ENCODE results near the gene NR2F6.

The NR2F6 gene

DNA sequence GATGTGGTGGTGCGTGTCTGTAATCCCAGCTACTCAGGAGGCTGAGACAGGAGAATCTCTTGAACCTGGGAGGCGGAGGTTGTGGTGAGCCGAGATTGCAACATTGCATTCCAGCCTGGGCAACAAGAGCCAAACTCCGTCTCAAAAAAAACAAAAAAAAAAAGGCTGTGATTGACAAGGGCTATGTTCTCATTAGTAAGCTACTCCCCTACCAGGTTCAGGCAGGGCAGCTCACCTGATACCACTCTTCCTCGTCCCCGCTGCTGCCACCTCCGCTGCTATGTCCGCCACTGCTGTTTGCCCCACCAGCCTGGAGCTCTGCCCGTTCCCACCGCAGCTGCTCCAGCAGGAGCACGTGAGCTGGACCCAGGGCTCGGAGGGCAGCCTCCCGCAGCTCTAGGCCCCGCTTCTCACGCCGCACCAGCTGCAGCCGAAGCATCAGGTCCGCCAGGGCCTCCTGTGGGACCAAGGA is 9.5 kb upstream of the NR2F6 start:
- TF ChIP-seq, protein P1, sequence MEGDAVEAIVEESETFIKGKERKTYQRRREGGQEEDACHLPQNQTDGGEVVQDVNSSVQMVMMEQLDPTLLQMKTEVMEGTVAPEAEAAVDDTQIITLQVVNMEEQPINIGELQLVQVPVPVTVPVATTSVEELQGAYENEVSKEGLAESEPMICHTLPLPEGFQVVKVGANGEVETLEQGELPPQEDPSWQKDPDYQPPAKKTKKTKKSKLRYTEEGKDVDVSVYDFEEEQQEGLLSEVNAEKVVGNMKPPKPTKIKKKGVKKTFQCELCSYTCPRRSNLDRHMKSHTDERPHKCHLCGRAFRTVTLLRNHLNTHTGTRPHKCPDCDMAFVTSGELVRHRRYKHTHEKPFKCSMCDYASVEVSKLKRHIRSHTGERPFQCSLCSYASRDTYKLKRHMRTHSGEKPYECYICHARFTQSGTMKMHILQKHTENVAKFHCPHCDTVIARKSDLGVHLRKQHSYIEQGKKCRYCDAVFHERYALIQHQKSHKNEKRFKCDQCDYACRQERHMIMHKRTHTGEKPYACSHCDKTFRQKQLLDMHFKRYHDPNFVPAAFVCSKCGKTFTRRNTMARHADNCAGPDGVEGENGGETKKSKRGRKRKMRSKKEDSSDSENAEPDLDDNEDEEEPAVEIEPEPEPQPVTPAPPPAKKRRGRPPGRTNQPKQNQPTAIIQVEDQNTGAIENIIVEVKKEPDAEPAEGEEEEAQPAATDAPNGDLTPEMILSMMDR (IDR thresholded peaks at IDR 0.05; ENCODE audit: extremely low read depth, insufficient read depth, missing control alignments), result no peak
- no peak for DNase-seq (ENCODE audit: low spot score)
- in situ Hi-C loops (cut with MboI; ENCODE audit: low pct_unique_long_range_greater_than_20kb, low sequenced_read_pairs, unreplicated experiment), result no loop called here

DNA sequence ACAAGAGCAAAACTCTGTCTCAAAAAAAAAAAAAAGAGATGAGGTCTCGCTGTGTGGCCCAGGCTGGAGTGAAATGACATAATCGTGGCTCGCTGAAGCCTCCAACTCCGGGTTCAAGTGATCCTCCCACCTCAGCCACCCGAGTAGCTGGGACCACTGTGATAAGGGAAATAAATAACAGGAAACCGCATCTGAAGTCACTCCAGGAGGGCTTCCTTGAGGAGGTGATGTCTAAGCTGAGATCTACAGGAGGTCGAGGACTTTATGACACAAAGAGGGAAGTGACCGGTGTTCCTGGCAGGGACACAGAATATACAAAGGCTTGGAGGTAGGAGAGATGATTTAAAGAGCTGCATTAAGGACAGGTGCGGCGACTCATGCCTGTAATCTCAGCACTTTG is 8.9 kb upstream of the NR2F6 start:
- no peak for DNase-seq (ENCODE audit: low spot score)
- in situ Hi-C loops (cut with MboI; ENCODE audit: low pct_unique_long_range_greater_than_20kb, low sequenced_read_pairs, unreplicated experiment), result no loop called here
- TF ChIP-seq, protein P1 (IDR thresholded peaks at IDR 0.05; ENCODE audit: extremely low read depth, insufficient read depth, missing control alignments), result no peak

DNA sequence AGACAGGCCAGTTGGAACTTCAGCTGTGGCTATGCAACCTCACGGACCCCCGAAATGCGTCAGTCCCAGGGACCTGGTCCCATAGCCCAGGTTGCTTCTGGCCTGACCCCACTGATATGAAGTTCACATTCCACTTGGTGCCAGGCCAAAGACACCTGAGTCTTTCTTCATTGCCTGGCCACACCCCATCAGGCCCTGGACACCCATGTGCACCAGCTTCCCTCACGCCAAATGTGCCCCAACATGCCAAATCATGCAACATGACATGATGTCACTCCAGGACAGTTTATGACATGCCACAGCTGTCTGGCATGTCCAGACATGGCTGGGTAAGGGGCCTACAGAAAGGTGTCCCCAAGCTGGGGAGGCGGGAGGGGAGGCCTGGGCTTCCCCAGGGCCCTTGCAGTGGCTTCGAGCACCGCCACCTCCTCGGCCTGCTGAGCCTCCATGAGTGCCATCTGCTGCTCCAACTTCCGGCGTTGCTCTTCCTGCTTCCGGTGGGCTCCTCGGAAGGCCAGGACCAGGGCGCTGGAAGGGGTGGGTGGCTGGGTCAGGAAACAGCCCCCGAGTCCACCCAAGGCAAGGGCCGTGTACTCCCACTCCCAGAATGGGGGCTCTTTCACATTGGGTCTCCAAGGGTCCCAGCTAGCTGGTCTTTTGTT is 4.3 kb upstream of the NR2F6 start:
- no peak for DNase-seq (ENCODE audit: low spot score)
- in situ Hi-C loops (cut with MboI; ENCODE audit: low pct_unique_long_range_greater_than_20kb, low sequenced_read_pairs, unreplicated experiment), result no loop called here
- TF ChIP-seq, protein P1 (IDR thresholded peaks at IDR 0.05; ENCODE audit: extremely low read depth, insufficient read depth, missing control alignments), result no peak

DNA sequence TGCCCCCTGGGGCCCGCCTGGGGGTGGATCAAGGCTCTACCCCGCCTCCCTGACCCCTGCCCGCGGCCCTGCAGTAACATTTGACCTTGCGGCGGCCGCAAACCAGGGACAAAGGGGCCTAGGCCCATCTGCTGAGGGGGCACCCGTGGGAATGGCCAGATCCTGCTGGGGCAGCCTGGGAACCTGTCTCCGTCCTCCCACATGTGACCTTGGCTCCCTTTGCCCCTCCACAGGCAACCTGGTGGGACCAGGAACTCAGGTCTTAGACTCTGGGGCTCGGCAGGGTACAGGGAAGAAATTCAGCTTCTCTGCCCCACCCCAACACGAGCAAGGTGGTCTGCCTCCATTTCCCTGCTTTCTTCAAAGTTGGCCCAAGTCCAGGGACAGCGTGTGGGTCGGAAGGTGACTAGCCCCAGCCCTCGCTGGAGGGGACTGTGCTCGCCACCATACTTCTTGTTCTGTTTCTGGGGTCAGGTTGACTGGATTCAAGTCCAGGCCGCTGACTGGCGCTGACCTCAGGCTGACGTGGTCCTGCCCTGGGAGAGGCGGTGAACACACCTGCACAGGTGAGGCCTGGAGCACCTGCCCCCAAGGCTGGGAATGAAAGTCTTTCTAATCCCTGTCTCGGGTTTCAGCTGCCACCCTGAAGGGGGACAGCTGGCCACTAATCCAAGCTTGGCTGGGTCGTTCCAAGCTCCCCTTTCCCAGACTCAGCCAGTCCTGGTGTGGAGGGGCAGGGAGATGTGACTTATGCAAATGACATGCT is 2.5 kb upstream of the NR2F6 start:
- TF ChIP-seq, protein P1 (IDR thresholded peaks at IDR 0.05; ENCODE audit: extremely low read depth, insufficient read depth, missing control alignments), result no peak
- DNase-seq (ENCODE audit: low spot score), result no peak
- in situ Hi-C loops (cut with MboI; ENCODE audit: low pct_unique_long_range_greater_than_20kb, low sequenced_read_pairs, unreplicated experiment), result no loop called here

- no peak for DNase-seq (ENCODE audit: low spot score)
- in situ Hi-C loops (cut with MboI; ENCODE audit: low pct_unique_long_range_greater_than_20kb, low sequenced_read_pairs, unreplicated experiment), result no loop called here
- TF ChIP-seq, protein P1 (IDR thresholded peaks at IDR 0.05; ENCODE audit: extremely low read depth, insufficient read depth, missing control alignments), result no peak
These were observed 1.1 kb upstream of the NR2F6 start for GRCh38 chr19:17246681-17247425.
